SK-N-SH (cell line): ENCODE results near the gene CSNK2A3.

Experiments used
- CTCF ChIP-seq: fragments of 200-600 bp; sonication (generic); IDR thresholded peaks from 2 replicates; pipeline ENCODE4 v1.6.1; 2017; ENCODE audit warnings: antibody characterized with exemption, mild to moderate bottlenecking, moderate library complexity
- ELF1 ChIP-seq: IDR thresholded peaks from 2 replicates; pipeline ENCODE4 v1.4.0; 2012
- SMC3 ChIP-seq: IDR thresholded peaks from 2 replicates; pipeline ENCODE4 v1.6.1; 2012; ENCODE audit warnings: low read depth, low read length, improper control_type of control experiment

- TF ChIP-seq CTCF = no peak
- TF ChIP-seq SMC3 = no peak
- no peak for TF ChIP-seq ELF1
These were observed 38.1 kb upstream of the CSNK2A3 start for GRCh38 chr11:11391169-11391568.
